MM.1S (cell line): Measurements from ENCODE around the gene CAPRIN1.
A peak's percentile ranks its signal among the peaks of the same experiment; 100 is the strongest.

ENCODE experiments used
- DNase-seq: peaks from one replicate; pipeline ENCODE4 v3.0.0-alpha.2; 2015
- H2AFZ ChIP-seq: fragments of 300-600 bp; sonication (generic); 2 replicates; pipeline ENCODE4 v1.6.0; 2016; ENCODE audit warnings: antibody characterized with exemption, low read length
- H3F3A ChIP-seq: fragments of 300-600 bp; sonication (generic); 2 replicates; pipeline ENCODE4 v1.6.1; 2016; ENCODE audit warnings: mild to moderate bottlenecking, antibody characterized with exemption, low read length, moderate library complexity, mixed read lengths; ENCODE audit not compliant: insufficient read depth
- H3K27ac ChIP-seq: fragments of 300-600 bp; sonication (generic); 2 replicates; pipeline ENCODE4 v1.5.1; 2016; ENCODE audit warnings: mild to moderate bottlenecking, low read length
- H3K27me3 ChIP-seq: fragments of 300-600 bp; sonication (generic); replicated peaks from 2 replicates; pipeline ENCODE4 v1.6.0; 2016; ENCODE audit warnings: low read length; ENCODE audit not compliant: insufficient read depth
- H3K36me3 ChIP-seq: fragments of 300-600 bp; sonication (generic); replicated peaks from 2 replicates; pipeline ENCODE4 v1.6.1; 2016; ENCODE audit warnings: mild to moderate bottlenecking, low read length, mixed read lengths; ENCODE audit not compliant: insufficient read depth
- H3K4me1 ChIP-seq: fragments of 300-600 bp; sonication (generic); 2 replicates; pipeline ENCODE4 v1.6.1; 2016; ENCODE audit warnings: low read length, mixed read lengths
- H3K4me2 ChIP-seq: fragments of 300-600 bp; sonication (generic); 2 replicates; pipeline ENCODE4 v1.6.0; 2016; ENCODE audit warnings: low read depth, low read length
- H3K4me3 ChIP-seq: fragments of 300-600 bp; sonication (generic); 2 replicates; pipeline ENCODE4 v1.5.1; 2016; ENCODE audit warnings: low read length, mixed read lengths
- H3K79me2 ChIP-seq: fragments of 300-600 bp; sonication (generic); 2 replicates; pipeline ENCODE4 v1.6.1; 2016; ENCODE audit warnings: mixed run types, low read length, mixed read lengths
- H3K9ac ChIP-seq: fragments of 300-600 bp; sonication (generic); 2 replicates; pipeline ENCODE4 v1.6.1; 2016; ENCODE audit warnings: low read length, mixed read lengths
- H3K9me2 ChIP-seq: fragments of 300-600 bp; sonication (generic); replicated peaks from 2 replicates; pipeline ENCODE4 v1.6.1; 2016; ENCODE audit warnings: mild to moderate bottlenecking, low read length, mixed read lengths; ENCODE audit not compliant: insufficient read depth
- H3K9me3 ChIP-seq: fragments of 300-600 bp; sonication (generic); replicated peaks from 2 replicates; pipeline ENCODE4 v1.6.1; 2016; ENCODE audit warnings: mild to moderate bottlenecking, low read length, mixed read lengths; ENCODE audit not compliant: insufficient read depth
- H4K20me1 ChIP-seq: fragments of 300-600 bp; sonication (generic); 2 replicates; pipeline ENCODE4 v1.6.1; 2016; ENCODE audit warnings: mild to moderate bottlenecking, low read length, moderate library complexity, mixed read lengths; ENCODE audit not compliant: insufficient read depth
- EZH2 ChIP-seq: fragments of 300-600 bp; sonication (generic); optimal IDR thresholded peaks from 2 replicates; pipeline ENCODE3; 2017; ENCODE audit warnings: low read depth, mild to moderate bottlenecking, antibody characterized with exemption, low read length, mixed read lengths
- EZH2phosphoT487 ChIP-seq: fragments of 300-600 bp; sonication (generic); IDR thresholded peaks from 2 replicates; pipeline ENCODE4 v1.6.1; 2018; ENCODE audit warnings: antibody characterized with exemption, low read length
- TF ChIP-seq, protein P1 (sequence below): fragments of 300-600 bp; sonication (generic); IDR thresholded peaks from 2 replicates; pipeline ENCODE4 v1.5.1; 2016; ENCODE audit warnings: antibody characterized with exemption, low read length, mixed read lengths

Gene CAPRIN1

DNA sequence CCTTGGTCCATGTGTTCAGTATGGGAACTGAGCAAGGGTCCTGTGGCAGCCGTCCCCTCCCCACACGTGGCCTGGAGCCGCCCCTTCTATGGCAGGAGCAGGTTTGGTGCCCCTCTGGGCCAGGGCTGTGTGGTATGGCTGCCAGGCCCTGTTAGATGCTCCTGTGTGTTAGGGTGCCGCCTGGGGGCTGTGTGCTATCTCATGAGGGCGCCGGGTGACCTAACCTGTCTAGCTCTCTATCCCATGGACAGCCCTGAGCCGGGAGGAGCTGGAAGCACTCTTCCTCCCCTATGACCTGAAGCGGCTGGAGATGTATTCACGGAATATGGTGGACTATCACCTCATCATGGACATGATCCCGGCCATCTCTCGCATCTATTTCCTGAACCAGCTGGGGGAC is 88.6 kb downstream of the CAPRIN1 start:
- H3K36me3 ChIP-seq, result peaks cover 3% of the 10 kb centered on the region; the same call in 1 of the 2 replicates
- no peaks in the 10 kb centered on the region for H3K9me2 ChIP-seq
- H3K4me1 ChIP-seq, result peaks cover 10% of the 10 kb centered on the region
- TF ChIP-seq, protein P1, sequence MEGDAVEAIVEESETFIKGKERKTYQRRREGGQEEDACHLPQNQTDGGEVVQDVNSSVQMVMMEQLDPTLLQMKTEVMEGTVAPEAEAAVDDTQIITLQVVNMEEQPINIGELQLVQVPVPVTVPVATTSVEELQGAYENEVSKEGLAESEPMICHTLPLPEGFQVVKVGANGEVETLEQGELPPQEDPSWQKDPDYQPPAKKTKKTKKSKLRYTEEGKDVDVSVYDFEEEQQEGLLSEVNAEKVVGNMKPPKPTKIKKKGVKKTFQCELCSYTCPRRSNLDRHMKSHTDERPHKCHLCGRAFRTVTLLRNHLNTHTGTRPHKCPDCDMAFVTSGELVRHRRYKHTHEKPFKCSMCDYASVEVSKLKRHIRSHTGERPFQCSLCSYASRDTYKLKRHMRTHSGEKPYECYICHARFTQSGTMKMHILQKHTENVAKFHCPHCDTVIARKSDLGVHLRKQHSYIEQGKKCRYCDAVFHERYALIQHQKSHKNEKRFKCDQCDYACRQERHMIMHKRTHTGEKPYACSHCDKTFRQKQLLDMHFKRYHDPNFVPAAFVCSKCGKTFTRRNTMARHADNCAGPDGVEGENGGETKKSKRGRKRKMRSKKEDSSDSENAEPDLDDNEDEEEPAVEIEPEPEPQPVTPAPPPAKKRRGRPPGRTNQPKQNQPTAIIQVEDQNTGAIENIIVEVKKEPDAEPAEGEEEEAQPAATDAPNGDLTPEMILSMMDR, result no peak
- TF ChIP-seq EZH2phosphoT487, result no peak
- TF ChIP-seq EZH2, result no peak
- no peak overlapping the region for H2AFZ ChIP-seq
- DNase-seq, result no peak
- H4K20me1 ChIP-seq, result 0 out of 2 replicates have a peak, but pooled peaks cover 7% of the 10 kb centered on the region
- H3F3A ChIP-seq, result peaks cover 10% of the 10 kb centered on the region; the same call in 1 of the 2 replicates
- no peaks in the 10 kb centered on the region for H3K79me2 ChIP-seq
- no peaks in the 10 kb centered on the region for H3K9me3 ChIP-seq
- H3K4me2 ChIP-seq, result no peak overlapping the region
- no peak overlapping the region for H3K9ac ChIP-seq
- H3K4me3 ChIP-seq, result no peak overlapping the region
- no peak overlapping the region for H3K27ac ChIP-seq
- H3K27me3 ChIP-seq, result no peaks in the 10 kb centered on the region

DNA sequence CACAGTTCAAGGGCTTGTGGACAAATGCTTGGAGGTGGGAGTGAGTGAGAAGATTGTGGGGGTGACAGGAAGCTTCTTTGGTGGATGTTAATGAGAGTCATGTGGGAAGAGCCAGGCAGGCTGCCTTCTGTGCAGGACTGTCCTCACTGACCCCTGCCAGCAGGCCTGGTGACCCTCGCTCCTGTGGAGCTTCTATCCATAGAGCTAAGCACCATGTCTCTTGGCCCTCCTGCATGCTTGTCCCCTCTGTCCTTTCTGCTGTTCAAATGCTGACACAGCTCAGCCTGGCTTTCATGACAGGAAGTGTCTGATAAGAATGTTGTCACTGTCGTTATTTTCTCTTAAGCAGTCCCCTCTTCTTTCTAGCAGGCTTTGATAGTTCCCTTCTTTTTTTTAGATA is 91.5 kb downstream of the CAPRIN1 start:
- no peak overlapping the region for H3K9ac ChIP-seq
- no peak overlapping the region for H2AFZ ChIP-seq
- H3K4me2 ChIP-seq, result no peak overlapping the region
- TF ChIP-seq, protein P1, result no peak
- TF ChIP-seq EZH2, result no peak
- no peaks in the 10 kb centered on the region for H3K79me2 ChIP-seq
- peaks cover 23% of the 10 kb centered on the region for H3K4me1 ChIP-seq
- H3K27ac ChIP-seq, result no peak overlapping the region
- no peak for DNase-seq
- H3F3A ChIP-seq, result peaks cover 23% of the 10 kb centered on the region
- H3K9me2 ChIP-seq, result no peaks in the 10 kb centered on the region
- H3K36me3 ChIP-seq, result peaks cover 17% of the 10 kb centered on the region; the same call in 1 of the 2 replicates
- no peaks in the 10 kb centered on the region for H3K27me3 ChIP-seq
- H3K9me3 ChIP-seq, result no peaks in the 10 kb centered on the region
- no peak overlapping the region for H3K4me3 ChIP-seq
- 0 out of 2 replicates have a peak, but pooled peaks cover 7% of the 10 kb centered on the region for H4K20me1 ChIP-seq

DNA sequence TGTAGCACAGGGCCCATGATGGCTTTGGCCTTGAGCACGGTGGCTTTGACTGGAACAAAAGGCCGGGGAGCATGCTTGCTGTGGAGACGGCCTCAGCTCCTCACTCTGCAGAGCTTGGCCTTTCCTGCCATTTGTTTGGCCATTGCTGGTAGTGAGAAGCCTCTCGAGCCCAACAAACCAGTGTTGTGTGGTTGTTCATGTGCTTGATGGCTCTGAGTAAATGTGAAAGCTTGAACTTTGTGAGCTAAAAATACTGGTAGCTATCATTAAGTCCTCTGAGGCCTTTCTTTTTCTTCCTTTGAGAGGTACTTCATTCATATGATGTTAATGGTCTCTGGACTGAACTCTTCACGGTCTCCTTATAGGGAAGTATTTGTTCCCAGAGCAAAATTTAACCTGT is 93.5 kb downstream of the CAPRIN1 start:
- Histone ChIP-seq H3F3A (peaks cover 23% of the 10 kb centered on the region), H3K36me3 (peaks cover 17% of the 10 kb centered on the region; the same call in 1 of the 2 replicates), H3K9me3 (no peaks in the 10 kb centered on the region), H3K27me3 (no peaks in the 10 kb centered on the region), H4K20me1 (0 out of 2 replicates have a peak, but pooled peaks cover 7% of the 10 kb centered on the region), H3K4me3 (no peak overlapping the region), H3K9ac (no peak overlapping the region), H3K9me2 (no peaks in the 10 kb centered on the region), H2AFZ (no peak overlapping the region), H3K4me2 (peak overlapping the region; percentile 26; the same call in 1 of the 2 replicates), H3K27ac (peak overlapping the region; percentile 36; the same call in 1 of the 2 replicates), H3K4me1 (peaks cover 23% of the 10 kb centered on the region), H3K79me2 (no peaks in the 10 kb centered on the region)
- no peak for TF ChIP-seq EZH2
- TF ChIP-seq, protein P1, result no peak
- TF ChIP-seq EZH2phosphoT487, result no peak
- DNase-seq, result no peak
